GM18520 (cell line): Measurements from ENCODE around the gene NEK10.
"Not testable (repeated sequence)": the region's sequence is repeated elsewhere in the genome, so short reads cannot be mapped to it uniquely, and the experiment has no call there.

Source experiments
- ATAC-seq: cut with Tn5 transposase; IDR thresholded peaks from one replicate; pipeline ENCODE4 v1.9.1; 2021; ENCODE audit not compliant: unreplicated experiment

NEK10 gene

DNA sequence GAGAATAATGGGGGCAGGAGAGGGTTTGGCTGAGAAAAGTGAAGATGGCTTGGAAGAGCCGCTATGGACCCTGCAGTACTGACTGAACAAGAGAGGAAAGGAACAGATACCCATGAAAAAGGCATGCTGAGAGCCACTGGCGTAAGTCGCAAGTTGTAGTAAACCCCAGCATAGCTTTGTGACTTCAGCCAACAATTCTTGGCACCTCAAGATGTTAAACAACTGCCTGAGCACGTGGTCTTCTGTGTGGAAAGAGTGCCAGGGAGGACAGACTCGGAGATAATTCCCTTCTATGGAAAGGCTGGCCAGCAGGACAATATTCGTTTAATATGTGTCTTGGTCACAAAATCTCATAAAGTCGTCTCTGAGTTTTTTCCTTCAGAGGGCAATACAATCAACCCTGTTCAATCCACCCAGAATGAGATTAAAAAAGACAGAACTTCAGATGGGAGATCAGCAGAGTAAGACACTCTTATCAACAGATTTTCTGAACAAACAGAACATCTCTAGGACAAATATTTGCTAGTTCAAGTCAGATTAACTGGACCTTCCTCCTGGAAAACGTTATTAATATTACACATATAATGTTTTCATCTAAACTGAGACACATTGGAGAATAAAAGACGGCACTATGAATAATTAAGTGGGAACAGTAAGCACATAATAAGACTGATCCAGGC lies 49.2 kb downstream of the NEK10 start:
- ATAC-seq, result no peak

DNA sequence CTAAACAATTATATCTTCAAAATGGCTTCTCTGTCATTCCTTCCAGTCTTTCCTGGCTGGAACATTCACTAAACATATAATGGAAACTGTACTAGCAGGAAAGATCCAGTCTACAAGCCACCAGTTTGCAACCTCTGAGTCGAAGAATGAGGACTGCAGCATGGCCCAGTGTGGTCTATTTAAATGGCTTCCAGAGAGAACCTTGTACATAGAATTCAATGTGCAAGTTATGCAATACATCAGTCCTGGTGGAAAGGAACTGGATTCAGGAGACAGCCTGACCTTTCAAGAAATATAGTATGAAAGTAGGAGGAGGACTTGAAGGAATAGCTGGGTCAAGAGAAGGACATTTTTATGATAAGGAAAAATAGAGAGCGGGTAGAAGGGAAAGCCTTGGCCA lies 49.9 kb downstream of the NEK10 start:
- no peak for ATAC-seq

DNA sequence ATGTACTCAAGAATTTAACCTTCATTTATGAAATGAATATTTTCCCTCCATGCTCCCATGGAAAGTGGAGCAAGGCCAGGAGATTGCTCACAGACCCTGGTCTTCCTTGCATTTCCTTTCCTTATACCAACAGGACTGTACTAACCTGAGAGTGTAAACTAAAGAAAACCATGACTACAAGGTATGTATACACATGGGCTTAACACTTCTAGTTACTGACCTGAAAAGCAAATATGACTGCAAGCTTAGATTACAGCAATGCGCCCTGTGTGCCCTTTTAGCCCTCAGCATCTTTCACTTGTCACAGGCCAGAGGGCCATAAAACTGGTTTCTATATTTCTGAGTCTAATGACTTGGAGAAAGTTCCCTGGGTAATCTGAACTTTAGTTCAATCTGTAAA lies 52.1 kb downstream of the NEK10 start:
- ATAC-seq, result no peak

DNA sequence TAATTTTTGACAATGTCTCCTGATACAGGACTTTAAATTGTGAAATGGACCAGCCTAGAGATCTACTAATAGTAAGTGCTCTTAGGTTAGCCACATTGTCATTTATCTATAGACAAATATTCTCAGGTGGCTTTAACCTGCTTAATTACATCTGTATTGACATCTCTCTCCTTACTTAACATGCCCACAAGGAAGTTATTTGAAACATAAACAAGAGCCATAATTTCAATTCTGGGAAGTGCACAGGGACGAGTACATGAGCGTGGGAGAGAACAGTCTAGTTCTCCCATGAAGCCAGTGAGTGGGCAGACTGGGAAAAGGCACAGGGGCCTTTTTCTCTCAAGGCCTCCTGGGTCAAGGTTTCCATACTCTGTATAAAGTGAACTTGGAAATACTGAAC lies 54.2 kb downstream of the NEK10 start:
- no peak for ATAC-seq

DNA sequence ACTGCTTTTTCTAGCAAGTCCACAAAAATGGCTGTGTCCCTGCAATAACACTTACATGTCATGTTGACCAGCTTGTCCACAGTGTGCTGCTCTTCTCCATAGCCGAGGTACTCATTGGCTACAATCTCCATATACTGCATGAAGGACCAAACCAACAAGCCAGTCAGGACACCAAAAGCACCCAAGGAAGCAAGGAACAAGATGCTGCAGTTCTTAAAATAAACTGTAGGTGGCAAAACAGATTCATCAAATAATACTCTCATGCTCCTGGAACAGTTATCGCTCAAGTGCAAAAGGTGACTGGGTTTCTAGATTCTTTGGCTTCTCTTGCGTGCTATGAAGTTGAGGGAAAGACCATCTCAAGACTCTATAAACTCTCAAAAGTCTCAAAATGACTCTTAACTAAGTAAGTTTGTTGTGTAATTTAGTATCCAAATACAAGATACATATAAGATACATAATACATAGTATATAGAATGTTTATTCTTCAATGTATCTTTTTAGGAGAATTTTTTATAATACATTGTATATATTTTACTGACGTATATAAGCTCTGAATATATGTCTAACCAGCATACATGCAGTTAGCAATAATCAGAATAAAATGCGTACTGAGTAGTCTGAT lies 57.0 kb downstream of the NEK10 start:
- peak; percentile 85 for ATAC-seq

DNA sequence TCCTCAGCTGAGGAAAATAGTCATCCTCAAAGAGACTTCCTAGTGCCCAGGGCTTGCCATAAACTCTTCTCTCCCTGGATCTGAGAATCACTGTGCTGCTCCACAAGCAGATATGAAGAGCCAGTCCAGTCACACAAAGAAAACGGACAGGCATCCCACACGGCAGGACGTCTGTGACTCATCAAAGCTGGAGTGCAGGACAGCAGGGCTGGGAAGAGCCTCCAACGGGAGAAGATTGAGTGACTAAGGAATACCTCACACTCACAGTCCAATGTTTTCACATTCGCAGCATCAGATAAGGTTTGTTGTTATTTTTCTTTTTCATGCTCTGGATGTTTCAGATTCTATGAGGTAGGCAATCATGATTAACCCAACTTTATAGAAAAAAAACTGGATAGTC lies 57.8 kb downstream of the NEK10 start:
- no peak for ATAC-seq

DNA sequence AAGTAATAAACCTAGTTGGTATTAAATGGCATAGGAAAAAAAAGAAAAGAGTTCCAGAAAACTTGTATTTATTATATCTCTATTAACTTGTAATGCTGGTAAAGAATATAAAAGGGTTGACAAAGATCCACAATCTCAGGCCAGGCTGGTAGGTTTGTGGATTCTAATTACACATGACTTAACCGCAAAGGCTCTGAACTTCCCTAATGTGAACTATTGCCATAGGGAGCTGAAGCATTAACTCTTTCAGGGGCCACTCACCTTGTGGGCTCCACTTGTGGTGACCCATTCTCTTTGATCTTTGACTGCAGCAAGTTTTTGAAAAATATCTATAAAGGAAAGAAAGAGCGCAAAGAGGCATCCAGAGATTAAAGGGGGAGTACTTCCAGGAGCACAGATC lies 58.5 kb downstream of the NEK10 start:
- ATAC-seq, result no peak

DNA sequence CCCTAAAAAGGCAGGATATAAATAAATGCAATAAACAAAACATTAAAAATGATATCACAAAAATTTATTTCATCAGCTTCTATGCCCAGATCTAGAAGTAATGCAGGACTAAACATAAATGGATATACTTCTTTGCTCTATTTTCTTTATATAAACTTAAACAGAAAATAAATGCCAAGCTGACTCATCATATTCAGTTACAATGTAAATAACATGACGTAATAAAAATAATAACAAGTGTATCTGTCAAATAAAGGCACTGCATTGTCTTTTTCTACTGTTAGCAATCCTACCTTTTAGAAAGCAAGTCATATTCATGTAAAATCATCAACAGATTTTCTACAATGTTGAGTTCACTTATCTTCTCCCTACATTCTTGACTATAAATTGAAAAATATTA lies 61.6 kb downstream of the NEK10 start:
- ATAC-seq, result no peak

DNA sequence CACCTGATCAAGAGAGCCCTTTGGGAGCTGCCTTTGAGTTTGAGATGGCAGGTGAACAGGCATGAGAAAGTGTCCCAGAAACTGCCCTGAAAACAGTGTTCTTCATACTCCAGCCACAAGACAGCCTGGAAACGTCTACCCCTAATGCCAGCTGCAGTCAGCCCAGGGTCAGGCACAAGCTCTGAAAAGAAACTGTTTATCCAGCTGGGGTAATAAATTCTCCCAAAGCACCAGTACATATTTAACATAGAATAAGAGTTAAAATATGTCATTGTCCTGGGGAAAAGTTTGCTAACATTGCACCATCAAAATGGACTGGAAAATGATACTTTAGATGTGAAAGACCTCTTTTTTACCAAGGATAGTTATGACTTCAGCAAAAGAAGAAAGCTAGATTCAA lies 66.3 kb downstream of the NEK10 start:
- ATAC-seq, result no peak

DNA sequence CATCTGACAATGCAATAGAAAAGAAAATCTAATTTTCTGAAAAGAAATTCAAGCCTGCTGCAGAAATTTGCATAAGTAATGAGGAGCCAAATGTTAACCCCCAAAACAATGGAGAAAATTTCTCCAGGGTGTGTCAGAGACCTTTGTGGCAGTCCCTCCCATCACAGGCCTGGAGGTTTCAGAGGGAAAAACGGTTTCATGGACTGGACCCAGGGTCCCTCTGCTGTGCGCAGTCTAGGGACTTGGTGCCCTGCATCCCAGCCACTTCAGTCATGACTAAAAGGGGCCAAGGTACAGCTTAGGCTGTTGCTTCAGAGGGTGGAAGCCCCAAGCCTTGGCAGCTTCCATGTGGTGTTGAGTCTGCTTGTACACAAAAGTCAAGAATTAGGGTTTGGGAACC lies 70.2 kb downstream of the NEK10 start:
- not testable (repeated sequence) for ATAC-seq

DNA sequence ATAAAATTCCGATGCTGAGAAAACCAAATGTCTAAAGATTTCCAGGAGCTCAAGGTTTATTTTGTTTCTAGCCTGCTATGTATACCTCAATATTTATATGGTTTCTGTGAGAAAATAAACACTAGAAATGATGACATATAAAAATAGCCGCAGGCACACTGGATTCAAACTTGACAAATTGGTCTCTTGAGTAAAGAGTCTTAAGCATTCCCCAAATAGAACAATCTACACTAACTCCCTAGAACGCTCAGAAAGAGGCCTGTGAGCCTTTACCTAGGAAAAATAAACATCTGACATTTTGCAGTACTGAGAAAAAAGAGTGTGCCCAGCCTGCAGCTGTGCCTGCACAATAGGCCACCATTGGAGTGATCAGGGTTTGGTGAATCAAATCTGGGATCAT lies 75.2 kb downstream of the NEK10 start:
- no peak for ATAC-seq

DNA sequence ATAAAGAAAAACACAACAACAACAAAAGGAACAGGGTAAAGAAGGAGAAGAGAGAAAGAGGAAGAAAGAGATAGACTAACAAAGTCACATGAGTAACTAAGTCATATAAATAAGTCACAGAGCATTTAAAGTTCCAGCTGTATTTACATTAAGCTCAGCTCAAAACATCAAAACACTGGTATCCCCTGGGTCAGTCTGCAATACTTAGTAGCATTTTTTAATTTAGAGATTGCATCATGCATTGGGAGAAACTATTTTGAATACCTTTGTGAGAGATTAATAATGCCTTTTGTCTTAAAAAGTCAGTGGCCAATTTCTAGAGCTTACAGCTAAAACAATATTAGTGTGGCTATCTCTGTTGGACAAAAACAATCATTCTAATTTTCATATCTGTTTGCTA lies 78.4 kb downstream of the NEK10 start:
- ATAC-seq, result no peak

DNA sequence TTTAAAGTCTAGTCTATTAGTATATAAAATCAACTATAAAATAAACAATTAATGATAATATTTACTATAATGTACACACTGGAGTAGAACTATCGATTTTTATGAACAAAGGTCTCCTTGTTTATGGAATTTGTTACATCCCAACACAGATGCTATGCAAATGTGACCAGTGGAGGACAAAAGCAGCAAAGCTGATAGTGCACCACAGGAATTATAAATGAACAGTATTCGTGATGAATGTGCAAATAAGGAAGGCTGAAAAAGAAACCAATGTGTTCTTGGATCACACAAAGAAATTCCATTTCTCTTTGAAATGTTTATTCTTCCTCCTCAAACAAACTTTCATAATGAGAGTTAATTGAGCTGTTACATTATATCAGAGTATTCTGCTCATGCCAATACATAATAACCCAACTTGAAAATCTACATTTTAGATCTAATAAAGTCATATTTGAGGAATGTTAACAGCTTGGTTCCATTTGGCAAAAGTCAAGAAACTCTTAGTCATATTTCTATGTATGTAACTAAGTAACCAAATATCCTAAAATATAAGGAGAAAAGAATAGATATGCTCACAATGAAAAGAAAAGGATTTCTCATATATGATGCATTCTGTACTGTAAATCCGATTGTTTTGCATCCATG lies 79.3 kb downstream of the NEK10 start:
- ATAC-seq, result no peak

DNA sequence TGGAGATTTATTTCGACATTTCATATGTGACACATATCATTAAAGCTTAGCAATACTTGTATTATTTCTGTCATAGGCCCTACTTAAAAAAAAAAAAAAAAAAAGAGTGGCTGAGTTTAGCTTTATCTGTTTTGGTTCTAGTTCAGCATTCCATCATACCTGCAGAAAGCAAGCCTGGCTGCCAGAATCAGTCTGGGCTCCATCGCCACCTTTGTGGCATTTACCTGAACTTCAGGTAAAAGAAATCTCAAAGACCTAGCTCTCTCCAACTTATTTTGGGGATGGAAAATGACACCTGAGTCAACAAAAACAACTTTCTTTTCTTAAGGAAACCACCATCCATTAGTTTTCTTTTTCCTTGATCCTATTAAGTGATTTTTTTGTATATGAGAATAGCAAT lies 82.1 kb downstream of the NEK10 start:
- ATAC-seq, result no peak

DNA sequence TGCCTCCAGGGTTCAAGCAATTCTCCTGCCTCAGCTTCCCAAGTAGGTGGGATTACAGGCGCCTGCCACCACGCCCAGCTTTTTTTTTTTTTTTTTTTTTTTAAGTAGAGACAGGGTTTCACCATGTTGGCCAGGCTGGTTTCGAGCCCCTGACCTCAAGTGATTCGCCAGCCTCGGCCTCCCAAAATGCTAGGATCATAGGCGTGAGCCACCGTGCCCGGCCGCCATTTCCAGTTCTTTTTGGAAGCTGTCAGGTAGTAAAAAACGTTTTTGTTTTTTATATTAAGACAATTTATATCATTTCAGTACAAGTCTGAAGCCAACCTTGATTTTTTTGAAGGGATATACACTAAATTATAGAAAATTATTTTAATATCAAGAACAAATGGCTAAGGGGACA lies 82.7 kb downstream of the NEK10 start:
- not testable (repeated sequence) for ATAC-seq

DNA sequence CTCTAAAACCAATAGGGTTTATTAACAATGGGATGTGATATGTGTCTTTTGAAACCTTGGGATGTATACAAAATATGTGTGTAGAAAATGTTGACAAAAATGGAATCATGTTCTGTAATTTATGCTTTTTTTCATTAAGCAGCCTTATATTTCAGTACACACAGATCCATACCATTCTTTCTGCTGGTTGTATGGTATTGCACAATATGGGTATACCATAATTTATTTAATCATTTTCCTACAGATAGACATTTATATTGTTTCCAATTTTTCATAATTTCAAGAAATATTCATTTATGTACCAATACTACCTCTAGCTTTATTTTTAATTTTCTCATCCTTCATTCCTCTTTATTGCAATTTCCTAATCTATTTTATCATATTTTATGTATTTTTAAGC lies 83.5 kb downstream of the NEK10 start:
- no peak for ATAC-seq

DNA sequence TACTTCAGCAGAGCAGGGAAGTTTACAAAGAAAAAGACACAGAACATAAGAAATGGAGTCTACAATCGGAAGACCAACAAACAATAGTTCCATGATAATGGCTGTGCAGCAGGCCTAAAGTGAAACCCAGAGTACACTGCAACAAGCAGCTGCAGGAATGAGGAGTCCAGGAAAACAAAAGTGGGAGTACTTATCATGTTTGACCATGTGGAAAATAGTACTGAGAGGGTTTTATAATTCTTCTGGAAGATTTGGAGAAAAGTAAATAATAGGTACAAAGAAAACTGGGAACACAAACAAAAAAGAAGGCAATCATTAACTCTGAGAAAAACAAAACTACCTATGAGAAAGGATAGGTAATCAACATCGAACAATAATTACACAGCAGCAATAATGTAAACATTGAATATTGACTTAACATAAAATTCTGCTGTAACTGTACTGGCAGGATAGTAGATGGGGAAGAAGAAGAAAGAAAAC lies 87.5 kb downstream of the NEK10 start:
- no peak for ATAC-seq

DNA sequence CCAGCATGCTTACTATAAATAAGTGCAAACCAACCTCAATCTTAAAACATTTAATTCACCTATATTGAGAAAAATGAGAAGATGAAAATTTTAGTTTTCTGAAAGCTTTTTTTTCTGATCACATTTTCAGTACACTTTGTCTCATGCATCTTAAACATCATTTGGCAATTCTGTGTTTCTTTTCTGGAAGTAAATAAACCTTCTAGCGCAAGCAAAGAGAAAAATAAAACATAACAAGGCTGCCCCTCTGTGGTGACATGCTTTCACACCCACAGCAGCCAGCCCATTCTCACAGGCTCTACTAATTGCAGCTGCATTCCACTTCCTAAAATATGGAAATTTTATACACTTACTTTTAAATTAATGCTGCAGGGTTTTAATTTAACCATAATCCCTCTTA lies 90.1 kb downstream of the NEK10 start:
- ATAC-seq, result no peak

DNA sequence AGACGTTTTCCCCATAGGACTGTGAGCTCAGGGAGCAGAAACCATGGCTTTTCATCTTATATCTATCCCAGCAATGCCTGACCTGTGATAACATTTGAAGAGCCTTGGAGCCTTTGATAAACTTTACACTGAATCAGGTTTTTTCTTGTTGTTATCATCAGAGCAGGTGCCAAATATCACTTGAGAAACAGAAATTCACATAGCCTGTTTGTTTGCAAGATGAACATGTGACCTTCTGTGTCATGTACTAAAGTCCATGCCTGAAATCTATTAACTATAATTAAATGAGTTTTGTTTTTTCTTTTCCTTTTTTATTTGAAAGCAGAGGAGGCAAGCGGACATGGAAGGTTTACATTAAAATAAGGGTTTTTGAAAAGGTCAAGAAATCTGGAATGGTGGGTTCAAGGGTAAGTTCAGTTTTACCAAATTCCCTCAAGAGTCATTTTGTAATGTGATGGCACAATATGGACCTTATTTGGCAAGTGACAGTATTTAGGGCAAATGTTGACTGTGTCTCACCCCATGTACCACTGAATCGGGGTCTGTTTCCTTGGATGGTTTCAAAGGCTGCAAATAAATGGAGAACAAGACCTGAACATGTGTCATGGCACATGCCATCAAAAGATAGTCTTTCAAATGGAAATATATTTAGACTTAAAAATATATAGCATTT lies 90.7 kb downstream of the NEK10 start:
- no peak for ATAC-seq

DNA sequence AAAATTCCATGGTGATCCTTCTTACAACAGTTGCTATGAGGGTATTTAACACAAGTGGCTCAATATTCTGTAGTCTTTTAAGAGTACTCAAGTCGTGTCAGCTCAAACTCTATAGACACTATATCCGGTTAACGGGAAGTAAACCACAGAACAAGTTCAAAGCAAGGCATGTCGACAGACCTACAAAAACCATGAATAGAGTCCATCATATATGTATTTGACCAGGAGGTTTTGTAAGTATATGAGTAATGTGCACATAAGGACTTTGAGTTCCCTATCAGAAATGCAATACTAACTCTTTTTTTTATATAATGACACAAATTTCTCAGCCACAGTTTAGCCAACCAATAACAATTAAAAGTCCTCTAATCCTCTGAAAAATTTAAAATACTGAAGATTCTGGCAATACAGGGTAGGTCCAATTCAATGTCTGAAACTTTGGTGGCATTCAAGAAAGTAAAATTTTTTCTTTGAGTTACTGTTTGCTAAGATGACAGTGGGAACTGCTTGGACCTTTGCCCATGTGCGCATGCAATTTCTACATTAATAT lies 93.7 kb downstream of the NEK10 start:
- no peak for ATAC-seq

DNA sequence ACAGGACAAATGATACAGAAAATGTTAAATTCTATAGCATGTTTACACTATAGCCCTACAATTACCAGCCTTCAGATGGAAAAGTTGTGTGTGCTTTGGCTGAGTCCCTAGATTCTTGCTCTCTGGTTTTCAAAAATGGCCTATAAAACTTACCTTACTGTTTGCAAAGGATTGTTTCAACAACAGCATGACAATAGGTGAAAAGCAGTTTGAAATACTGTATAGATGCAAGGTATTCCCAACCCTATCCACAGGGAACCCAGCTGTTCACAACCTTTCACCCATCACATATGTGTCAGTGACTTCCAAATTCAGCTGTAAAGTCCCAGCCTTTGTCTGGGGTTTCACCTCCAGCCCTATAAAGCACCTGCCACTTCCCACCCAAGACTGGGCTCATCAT lies 97.3 kb downstream of the NEK10 start:
- no peak for ATAC-seq

DNA sequence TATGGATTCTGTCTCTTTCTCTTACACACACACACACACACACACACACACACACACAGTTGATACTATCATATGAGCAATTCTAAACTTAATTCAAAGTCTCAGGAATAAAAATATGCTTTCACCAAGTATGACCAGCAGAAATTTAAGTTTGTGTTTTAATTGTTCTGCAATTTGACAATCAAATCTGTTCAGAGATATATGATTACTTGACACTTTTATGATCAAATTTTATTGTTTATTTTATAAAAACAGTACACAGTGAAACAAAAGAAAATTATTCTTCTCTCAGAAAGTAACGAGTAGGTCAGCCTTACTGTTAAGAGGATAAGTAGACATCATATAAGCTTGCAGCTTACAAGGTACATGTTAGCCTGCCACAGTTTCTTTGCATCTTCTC lies 114.3 kb downstream of the NEK10 start:
- ATAC-seq, result no peak
